Measurements from ENCODE around the gene SDF4.

DNA sequence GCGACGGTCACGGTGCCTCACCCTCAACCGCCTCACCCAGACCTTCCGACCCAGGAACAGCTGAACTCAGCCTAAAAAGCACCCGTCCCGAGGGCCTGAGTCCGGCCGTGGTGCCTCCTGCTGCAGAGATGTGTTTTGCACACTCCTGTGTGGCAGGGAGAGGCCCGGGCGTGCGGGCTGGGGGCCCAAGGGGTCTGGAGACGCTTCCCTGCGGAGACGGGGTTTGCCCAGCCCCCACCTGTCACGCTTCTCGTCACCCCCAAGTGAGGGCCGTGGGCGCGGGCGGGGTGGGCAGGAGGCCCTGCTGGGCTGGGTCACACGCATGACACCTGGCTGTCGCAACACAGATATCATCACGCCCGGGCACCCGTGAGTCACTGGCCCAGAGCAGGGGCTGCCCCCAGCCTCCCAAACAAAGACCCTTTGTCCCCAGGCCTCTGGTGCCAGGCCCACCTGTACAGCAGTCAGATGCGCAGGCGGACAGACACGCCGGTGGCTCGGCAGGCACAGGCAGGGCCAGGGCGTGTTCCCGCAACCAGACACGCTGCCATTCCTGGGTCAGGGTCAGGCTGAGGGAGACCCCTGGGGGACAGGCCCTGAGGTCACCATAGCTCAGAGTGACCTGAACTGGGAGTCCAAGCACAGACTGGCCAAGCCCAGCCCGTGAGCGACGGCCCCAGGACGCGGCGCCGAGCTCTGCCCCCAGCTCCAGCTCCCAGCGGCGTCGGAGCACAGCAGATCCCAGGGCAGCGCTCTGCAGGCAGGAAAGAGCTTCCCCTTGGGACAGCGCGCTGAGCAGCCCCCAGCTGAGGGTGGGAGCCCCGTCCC, 6.3 kb upstream of the SDF4 start:
- TF ChIP-seq POLR2A (IDR thresholded peaks at IDR 0.05) = no peak
- TF ChIP-seq, protein P1, sequence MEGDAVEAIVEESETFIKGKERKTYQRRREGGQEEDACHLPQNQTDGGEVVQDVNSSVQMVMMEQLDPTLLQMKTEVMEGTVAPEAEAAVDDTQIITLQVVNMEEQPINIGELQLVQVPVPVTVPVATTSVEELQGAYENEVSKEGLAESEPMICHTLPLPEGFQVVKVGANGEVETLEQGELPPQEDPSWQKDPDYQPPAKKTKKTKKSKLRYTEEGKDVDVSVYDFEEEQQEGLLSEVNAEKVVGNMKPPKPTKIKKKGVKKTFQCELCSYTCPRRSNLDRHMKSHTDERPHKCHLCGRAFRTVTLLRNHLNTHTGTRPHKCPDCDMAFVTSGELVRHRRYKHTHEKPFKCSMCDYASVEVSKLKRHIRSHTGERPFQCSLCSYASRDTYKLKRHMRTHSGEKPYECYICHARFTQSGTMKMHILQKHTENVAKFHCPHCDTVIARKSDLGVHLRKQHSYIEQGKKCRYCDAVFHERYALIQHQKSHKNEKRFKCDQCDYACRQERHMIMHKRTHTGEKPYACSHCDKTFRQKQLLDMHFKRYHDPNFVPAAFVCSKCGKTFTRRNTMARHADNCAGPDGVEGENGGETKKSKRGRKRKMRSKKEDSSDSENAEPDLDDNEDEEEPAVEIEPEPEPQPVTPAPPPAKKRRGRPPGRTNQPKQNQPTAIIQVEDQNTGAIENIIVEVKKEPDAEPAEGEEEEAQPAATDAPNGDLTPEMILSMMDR (IDR thresholded peaks at IDR 0.05) = no peak
